Muscle of back (tissue), 13 donors: Measurements from ENCODE around the gene MRGPRX2. TPM values are rescaled to one million over a fixed set of nuclear protein-coding genes. Genes with fewer than 3 reads are reported as not detected.
A peak's percentile ranks its signal among the peaks of the same experiment; 100 is the strongest.

Experiments
- DNase-seq, 3 donors: peaks; one replicate each; pipeline versions ENCODE4 v3.0.0 to v3.0.0-alpha.2; 2013
- long read RNA-seq, 9 donors: transcript quantifications; one replicate each; lab custom pipeline, GENCODE V29; 2026
- polyA plus RNA-seq, 10 donors: library from polyadenylated mRNA; unstranded; fragments of 120-200 nt; gene quantifications; one replicate each; pipeline ENCODE4 v1.2.1, GENCODE V29; 2013; ENCODE audit not compliant: insufficient read length in 10 of 10

Gene MRGPRX2
- polyA plus RNA-seq, result not detected
- long read RNA-seq, donor 1, result 0 reads
- long read RNA-seq, donor 2, result 0 reads
- long read RNA-seq, donor 3, result 0 reads
- long read RNA-seq, donor 4, result 0 reads
- long read RNA-seq, donor 5, result 0 reads
- long read RNA-seq, donor 6, result 0 reads
- long read RNA-seq, donor 7, result 0 reads
- long read RNA-seq, donor 8, result 0 reads
- long read RNA-seq, donor 9, result 0 reads

DNA sequence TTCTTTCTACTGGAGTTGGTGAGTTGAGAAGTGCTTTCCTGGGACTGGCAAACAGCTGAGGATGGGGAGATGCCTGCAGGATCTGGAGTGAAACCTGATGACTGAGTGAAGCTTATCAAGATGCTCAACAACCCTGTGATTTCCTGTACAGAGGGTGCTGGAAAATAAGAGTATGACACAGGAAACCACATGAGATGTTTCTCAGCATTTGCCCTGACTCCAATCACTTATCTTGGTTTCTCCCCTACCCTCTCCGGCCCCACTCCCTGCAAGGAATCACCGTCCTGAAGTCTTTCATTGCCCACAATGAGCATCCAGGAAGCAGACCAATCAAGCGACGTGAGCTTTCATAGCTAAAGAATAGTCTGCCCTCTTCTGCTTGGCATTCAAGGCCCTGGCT is at the start of gene MRGPRX2:
Gene MRGPRX2 (minus strand): TSS at position 89 of the 400 bp plus-strand sequence. CDS start 4,315 bp downstream, outside the sequence.
- no peak for DNase-seq

DNA sequence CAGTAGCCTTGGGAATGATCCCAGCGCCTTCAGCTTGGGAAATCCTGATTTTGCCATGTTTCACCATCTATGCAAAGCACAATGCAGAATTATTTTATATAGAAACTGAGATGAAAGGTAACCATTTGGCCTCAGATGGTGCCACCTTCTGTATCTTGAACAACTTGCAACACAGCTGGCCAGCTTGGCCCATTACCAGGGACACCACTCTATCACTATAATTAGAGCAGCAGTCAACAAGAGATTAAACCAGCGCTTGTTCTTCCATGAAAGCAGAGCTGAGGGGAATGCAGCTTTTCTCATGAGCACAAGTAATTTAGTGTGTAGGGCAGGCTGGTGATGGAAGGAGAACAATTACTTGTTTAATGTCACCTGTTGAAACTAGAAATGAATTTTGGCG is 49.8 kb upstream of the MRGPRX2 start:
- peak; percentile 15 to 23 (median 16) for DNase-seq

DNA sequence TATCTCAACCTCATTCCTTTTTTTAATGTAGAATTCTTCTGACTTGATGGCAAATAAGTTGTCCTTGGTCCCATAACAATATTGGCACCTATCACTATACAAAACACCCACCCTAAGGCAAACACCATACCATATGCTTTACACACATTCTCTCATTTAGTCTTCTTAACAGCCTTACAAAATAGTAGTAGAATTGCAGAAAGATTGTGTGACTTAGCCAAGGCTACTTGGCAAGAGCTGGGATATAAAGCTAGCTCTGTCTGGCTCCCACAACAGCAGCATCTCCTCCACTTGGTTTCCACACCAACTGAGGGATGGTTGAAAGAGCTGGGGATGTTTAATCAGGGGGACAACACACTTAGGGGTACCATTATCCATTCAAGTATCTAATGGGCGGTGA is 46.6 kb upstream of the MRGPRX2 start:
- no peak for DNase-seq

DNA sequence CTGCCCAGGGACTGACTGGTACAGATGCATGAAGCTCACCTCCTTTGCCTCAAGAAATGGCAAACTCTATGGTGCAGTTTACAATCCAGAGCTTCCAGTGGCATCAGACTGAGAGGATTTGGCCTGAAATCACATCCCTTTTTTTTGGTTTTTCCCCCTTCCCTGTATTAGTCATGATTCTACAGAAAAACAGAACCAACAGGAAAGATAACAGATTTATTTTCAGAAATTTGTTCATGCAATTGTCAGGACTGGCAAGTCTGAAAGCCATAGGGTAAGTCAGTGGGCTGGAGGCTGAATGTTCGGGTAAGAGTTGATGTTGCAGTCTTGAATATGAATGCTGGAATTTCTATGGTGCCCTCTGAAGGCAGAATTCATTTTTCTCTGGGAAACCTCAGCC is 44.5 kb upstream of the MRGPRX2 start:
- DNase-seq, result no peak

DNA sequence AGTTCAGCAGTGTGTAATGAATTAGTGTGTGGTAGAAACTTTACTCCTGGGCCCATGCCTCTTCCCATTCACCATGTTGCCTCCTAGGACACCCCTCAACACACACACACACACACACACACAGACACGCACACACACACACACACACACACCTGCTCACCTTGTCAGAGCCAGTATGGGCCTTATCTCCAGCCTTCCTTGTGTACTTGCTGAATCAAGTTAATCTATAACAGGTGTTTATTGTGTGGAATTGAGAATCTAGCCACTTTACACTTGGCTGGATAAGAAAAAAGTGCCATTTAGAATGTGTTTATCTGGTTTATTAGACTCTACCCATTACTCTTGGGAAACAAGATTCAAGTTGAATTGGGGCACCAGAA is 42.0 kb upstream of the MRGPRX2 start:
- no peak for DNase-seq

DNA sequence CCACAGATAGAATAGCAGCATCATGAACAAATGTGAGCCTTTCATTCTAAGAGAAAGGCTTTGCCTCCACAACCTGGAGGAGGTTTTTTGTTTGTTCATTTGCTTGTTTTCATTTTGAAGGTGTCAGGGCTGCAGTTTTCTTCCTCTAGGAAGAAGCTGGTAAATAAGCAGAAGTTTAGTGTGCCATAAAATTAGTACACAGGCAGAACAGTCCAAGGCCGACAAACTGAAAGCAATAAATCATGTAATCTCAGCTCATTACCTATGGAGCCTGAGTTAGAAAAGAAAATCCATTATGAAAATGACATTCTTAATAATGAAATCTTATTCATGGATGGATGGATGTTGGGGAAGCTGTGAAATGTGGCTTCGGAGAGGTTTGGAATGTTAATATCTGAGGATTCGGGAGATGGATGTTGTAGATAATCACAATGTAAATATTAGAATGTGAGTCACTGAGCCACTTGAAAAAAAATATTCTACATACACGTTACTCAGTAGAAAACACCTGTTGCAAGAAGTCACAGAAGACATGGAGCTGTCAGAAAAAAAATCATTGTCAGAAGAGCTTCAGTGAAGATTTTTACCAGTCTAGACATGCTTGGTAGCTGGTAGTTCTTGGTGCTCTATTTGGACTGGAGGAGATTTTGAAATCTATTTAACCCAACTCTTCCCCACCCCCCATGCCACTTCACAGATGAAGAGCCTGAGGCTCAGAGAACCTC is 41.4 kb upstream of the MRGPRX2 start:
- DNase-seq, result no peak

DNA sequence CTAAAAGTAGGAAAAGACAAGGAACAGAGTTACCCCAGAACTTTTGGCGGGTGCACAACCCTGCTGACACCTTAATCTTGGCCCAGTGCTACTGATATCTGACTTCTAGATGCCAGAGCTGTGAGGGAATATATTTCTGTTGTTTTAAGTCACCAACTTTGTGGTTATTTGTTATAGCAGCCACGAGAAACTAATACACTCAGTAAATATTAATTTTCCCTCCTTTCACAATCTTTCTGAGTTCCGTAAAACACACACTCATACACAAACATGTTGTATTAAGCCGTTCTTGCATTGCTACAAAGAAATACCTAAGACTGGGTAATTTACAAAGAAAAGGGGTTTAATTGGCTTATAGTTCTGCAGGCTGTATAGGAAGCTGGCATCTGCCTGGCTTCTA is 40.4 kb upstream of the MRGPRX2 start:
- DNase-seq, result no peak

DNA sequence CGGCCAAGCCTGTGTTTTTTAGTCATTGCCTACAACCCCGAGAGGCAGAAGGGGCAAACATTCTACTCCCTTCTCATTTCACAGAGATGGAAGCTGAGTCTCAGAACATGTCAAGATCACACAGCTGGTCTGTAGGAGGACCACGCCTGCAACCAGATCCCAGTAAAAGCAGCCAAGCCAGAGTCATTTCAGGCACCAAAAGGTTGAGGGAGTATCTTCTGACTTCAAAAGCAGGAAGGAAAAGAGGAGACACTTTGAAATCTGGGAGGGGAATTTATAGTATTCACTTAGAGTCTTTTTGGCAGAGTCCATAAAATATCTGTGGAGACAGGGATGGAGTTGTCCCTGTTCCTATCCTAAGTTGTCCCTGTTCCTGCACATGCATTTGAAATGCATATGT is 38.6 kb upstream of the MRGPRX2 start:
- DNase-seq, result no peak

DNA sequence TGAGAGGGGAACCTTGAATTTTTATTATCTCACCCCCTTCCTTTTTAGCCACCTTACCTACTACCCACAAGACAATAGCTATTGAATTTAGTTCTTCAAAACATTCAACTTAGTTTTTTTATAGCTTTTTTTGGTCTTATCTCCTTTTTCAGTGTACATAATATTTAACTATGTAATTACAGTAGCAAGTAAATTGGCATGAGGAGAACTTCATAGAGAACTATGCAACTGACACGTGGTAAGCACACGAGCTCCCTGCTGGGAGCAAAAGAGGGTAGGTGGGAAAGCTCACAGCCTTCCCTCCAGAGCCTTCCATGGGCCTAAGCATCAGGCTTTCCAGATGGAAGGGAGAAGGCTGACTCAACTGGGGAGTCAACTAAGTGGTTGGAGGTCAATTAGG is 34.3 kb upstream of the MRGPRX2 start:
- DNase-seq, result no peak

DNA sequence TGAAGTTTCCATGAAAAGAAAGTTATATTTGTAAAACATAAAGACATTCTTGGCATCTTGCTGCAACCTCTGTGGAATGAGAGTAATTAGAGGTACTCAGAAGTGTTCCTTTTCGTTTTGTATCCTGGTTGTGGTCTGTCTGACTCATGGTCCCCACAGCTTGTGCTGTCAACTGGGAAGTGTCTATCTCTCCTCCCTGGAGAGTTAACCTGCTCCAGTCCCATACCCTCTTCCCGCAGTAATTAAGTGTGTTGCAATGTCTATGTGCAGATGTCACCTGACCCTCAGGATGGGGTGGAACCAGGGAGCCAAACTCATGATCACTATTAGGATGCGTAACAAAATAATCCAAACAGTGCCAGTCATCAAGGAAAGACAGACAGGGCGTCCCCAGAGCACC is 33.5 kb upstream of the MRGPRX2 start:
- no peak for DNase-seq

DNA sequence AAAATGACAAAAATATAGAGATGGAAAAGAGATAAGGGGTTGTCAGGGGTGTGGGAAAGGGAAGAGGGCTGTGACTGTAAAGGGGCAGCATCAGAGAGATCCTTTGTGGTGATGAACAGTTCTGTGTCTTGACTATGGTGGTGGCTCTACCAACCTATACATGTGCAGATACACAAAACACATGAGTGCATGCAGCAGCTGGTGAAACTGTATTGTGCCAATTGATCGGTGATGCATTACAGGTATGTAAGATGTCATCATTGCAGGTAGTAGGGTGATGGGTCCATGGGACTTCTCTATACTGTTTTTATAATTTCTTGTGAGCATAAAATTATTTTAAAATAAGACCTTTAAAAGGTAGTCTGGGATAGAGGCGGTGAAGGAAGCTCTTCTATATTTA is 32.3 kb upstream of the MRGPRX2 start:
- DNase-seq, result no peak

DNA sequence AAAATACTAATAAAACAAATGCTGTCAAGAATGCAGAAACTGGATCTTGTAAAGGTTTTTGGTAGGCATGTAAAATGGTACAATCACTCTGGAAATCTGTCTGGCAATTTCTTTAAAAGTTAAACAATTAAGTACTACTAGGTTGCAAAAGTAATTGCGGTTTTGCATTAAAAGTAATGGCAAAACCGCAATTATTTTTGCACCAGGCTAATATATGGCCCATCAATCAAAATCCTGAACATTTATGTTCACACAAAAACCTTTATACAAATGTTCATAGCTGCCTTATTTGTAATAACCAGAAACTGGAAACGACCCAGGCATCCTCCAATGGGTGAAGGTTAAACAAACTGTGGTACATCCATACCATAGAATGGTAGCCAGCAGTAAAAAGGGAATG is 31.8 kb upstream of the MRGPRX2 start:
- DNase-seq, result no peak

DNA sequence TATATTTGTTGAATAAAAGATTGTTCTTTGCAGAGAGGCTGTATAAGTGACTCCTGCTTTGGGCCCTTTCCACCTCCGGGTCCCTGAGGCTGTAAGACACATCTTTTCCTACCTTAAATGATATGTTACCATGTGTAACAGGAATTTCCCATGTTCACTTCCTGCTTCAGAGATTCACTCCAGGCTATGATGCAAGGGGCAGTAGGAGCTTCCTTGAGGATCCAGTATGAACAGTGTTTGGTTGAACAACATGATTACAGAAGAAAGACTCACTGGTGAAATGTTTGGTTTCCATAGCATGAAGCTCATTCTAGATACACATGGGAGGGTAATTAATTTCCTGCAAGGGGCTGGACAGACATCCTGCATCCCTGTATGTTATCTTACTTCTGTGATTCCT is 30.8 kb upstream of the MRGPRX2 start:
- DNase-seq, result no peak

DNA sequence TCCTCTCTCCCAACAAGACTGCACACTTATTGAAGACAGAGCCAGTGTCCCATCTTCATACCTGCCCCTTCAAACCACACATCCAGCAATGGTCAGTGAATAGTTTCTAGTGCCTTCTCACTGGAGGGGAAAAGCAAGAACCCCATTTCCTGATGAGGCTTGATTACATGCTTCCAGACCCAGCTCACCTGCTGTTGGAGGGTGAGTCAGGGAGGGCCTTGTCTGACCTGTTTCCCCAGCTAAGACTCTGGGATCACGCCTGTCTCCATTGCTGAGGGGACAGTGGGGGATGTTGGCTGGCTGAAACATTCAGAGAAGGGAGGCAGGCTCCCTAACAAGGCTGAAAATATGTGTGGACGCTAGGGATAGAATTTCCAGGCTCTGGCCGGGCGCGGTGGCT is 28.9 kb upstream of the MRGPRX2 start:
- no peak for DNase-seq

DNA sequence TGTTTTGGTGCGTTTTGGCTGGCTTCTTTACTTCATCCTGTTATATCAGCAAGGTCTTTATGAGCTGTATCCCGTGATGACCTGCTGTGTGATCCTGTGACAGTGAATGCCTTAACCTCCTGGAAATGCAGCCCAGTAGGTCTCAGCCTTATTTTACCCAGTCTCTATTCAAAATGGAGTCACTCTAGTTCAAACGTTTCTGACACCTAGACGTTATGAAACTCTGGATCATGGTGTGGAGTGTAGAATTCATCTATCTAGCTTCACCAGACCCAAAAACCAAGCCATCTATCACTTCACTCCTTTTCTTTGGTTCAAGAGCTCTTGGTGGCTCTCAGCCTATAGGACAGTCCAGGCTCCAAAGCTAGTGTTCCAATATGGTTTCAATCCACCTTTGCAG is 28.3 kb upstream of the MRGPRX2 start:
- DNase-seq, result no peak

DNA sequence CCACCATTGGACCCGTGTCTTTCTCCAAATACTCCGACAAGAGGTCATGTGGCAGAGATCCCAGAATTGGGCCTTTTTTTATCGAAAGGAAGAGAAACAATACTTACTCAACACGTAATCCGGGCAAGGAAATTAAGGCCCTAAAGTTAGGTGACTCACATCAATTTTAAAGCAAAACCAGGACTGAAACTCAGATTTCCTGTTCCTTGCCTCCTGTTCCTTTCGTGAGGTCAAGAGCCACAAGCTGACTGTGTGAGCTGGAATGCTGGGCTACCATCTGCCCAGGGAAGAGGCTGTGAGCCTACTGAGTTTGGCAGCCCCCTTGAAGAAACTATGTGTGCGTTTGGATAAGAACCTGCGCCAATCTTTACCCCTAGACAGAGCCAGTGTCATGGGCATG is 27.1 kb upstream of the MRGPRX2 start:
- DNase-seq, result no peak

DNA sequence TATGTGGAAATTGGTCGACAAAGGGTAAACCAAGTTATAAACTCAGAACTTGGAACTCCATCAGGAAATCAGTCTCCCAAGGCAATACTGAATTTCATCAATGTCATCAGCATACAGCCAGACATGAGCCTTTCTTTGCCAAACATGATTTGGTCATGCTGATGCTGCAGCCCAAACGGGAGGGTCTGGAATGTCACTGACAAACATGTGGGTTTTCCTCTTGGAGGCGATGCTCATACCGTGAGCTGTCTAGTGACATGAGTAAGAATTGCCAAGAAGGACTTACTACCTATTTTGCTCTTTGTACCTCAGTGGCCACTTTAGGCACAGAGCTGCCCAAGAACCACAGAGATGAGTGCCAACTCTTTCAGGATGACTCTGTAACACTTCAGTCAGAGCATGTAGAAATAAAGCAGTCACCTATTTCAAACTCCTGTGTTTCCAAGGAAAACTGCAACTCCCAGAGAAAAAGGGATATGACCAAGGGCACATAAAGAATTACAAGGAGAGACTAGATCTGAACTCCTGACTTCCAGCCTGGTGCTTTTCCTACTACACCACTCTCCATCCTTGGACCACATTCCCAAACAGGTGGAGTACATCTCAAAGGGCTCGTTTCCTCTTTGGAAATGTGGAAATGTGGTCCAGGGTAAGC is 24.3 kb upstream of the MRGPRX2 start:
- DNase-seq, result peak in 1 of 3 donors; percentile 21

DNA sequence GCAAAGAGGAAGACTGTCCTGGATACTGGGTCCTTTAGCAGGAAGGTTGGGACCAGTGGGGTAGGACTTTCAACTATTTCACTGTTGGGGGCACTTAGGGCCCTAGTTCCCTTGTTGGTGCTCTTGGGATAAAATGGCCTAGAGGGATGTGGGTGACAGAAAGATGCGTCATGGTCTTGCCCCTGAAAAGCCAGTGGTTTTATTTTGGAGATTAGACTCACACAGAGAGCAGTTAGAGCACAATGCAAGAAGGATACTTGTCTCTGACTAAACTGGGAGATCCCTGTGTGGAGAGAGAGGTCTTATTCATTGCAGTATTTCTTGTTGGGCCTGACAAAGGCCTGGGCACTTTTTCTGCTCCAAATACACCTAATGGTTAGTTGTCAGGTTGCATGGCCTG is 22.6 kb upstream of the MRGPRX2 start:
- DNase-seq, result no peak

DNA sequence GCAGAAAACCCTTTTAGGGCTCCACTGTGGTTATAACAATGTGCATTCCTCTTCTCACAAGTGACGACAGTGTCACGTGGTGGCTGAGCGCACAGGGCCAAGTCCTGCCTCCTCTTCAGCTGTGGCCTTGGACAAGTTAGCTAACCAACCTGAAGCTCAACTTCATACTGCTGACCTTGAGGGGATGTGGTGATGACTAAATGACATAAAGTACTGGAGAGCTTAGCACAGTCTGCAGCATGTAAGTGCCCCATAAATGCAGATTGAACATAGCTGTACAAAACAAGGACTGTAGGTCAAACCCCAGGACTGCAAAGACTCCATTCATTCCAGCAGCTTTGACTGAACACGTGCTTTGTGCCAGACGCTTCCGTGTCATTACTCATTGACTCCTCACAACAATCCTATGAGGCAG is 20.1 kb upstream of the MRGPRX2 start:
- DNase-seq, result peak in 2 of 3 donors; percentile 3 to 12

DNA sequence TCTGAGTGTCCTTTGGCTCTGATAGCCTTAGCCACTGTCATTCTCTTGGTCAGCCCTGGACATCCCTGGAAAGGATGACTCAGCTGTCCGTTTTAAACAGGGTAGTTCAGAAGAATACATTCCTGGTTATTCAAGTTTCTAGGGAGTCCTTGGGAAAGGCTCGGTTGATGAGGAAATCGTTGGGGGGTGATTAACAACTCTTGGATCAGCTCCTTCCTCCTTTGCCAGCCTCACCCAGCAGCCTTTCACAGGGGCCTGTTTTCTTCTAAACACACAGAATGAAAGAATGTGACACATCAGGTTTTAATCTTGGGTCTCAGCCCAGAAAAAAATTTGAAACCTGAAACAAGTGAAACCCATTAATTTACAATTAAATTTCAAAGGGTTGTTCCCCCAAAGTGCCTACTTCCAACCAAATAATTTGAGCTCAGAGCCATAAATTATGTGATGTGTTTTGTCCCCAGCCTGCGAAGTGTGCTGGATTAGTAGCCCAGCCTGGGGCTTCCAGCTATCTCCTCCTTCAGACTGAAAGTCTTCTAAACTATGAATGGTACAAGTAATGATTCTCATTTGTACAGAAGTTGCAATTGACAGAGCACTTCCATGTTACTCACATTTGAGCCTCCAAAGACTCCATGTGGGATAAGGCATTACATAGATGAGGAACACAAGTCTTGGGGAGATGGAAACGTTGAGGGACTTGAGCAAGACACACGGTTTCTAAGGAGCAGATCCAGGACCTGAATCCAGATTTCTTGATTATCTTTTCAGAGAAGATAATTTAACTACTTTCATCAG is 19.3 kb upstream of the MRGPRX2 start:
- DNase-seq, result peak in 2 of 3 donors; percentile 8 to 37

DNA sequence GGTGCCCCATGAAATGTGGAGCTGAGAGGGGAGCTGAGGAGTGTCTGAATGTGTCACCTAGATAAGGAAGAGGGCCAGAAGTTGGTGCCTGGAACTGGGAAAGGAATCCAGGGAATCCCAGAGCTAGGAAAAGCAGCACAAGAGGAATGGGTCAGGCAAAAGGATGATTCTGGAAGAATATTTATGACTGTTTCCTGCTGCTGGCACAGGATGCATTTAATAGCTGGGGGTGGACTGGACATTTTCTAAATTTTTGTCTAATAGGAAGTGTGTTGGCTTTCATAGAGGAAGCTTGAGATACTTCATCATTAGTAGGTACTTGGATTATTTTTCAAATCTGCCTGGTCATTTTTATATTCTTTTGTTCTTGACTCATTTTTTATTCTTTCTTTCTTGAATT is 17.4 kb upstream of the MRGPRX2 start:
- no peak for DNase-seq
